ENCODE results near the gene PLXNA1. TPM values are rescaled to one million over a fixed set of nuclear protein-coding genes. Genes with fewer than 3 reads are reported as not detected.

Gene PLXNA1
- total and polyA plus RNA-seq, 2 of the 8 experiments (the other 6 are each of a cell fraction or from before 2014, with no cell fraction given), result 47.5 to 54.9 TPM

DNA sequence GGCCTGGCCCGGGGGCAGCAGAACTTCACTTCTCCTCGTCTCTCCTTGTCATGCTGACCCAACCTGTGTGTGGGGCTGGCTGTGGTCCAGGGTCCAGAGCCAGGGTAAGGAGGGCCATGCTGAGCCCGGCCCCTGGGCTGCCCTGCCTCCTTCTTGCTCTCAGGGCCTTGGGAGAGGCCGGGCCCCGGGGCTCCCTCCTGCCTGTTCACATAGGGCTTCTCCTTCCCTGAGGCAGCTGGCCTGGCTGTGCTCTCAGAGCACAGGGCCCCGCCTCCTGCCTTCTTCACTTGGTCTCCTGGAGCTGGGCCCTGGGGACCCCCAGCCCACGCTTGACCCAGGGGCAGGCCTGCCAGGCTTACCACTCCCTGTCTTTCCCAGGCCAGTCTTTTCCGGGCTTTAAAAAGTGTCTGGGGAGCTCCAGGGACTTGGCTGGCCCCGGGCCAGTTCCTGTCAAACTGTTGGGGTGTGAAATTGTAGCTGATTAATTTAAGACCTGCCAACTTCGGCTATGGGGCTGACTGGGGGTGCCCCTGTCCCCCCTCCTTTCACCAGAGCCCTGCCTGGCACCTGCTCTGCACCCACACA, 11.8 kb downstream of the PLXNA1 start:
- H4K8ac ChIP-seq (ENCODE audit: extremely low read depth, insufficient read depth, low read length), result no peak overlapping the region; the same call in 1 of the 2 replicates
- no peak overlapping the region for H3K14ac ChIP-seq (ENCODE audit: insufficient read length)
- H3K36me3 ChIP-seq (ENCODE audit: control insufficient read depth in 2 of 4, insufficient read depth in 4 of 4, low read length in 3 of 4), result peaks cover 0 to 10% (median 4%) of the 10 kb centered on the region in 4 experiments; a peak in 5 of 8 replicates
- no peak overlapping the region for H3K9ac ChIP-seq (replicated peaks in 1 of 4; ENCODE audit: extremely low read depth in 1 of 4, low read depth in 3 of 4, low read length in 3 of 4)
- no peak overlapping the region for H3K56ac ChIP-seq (replicated peaks; ENCODE audit: insufficient read length, low read depth, low read length)
- H2BK12ac ChIP-seq (ENCODE audit: low read depth, low read length), result no peak overlapping the region
- H3K4me2 ChIP-seq (ENCODE audit: insufficient read depth in 1 of 2, low read depth in 2 of 2, low read length in 2 of 2), result no peak overlapping the region
- no peak overlapping the region for H3K4ac ChIP-seq (replicated peaks; ENCODE audit: insufficient read length, low read depth, low read length)
- peaks cover 39% of the 10 kb centered on the region for H3K79me1 ChIP-seq (ENCODE audit: low read depth, low read length)
- no peaks in the 10 kb centered on the region for H3K9me3 ChIP-seq (ENCODE audit: insufficient read depth in 2 of 2, low read depth in 1 of 2, low read length in 1 of 2)
- no peaks in the 10 kb centered on the region for H3K23me2 ChIP-seq (ENCODE audit: low read depth, low read length)
- WGBS, 2 experiments (ENCODE audit: extremely low coverage in 1 of 2, insufficient coverage in 1 of 2, insufficient read length in 1 of 2, insufficient replicate concordance in 2 of 2, low coverage in 1 of 2, low lambda C conversion rate in 2 of 2, missing lambda C conversion rate in 1 of 2), result 87% methylated on average over 7 of the region's 10 CpGs; no CpG with 5 or more reads in 1 of the 2 experiments
- FAIRE-seq (no peak), DNase-seq (ENCODE audit: low read depth in 1 of 2, low spot score in 2 of 2) (no peak)
- no peak overlapping the region for H2BK5ac ChIP-seq (ENCODE audit: low read depth, low read length)
- TF ChIP-seq BACH1 (IDR thresholded peaks at IDR 0.05; ENCODE audit: low read length) (no peak), EP300 (IDR thresholded peaks at IDR 0.05; ENCODE audit: borderline replicate concordance in 1 of 2, low read depth in 2 of 2, low read length in 2 of 2) (no peak), HDAC6 (IDR thresholded peaks at IDR 0.05; ENCODE audit: low read depth, low read length) (no peak), ASH2L (IDR thresholded peaks at IDR 0.05; ENCODE audit: low read length) (no peak), KDM1A (IDR thresholded peaks at IDR 0.05; ENCODE audit: borderline replicate concordance, low read length) (no peak), NRF1 (IDR thresholded peaks at IDR 0.05; ENCODE audit: low read depth, low read length) (no peak), POLR2A (IDR thresholded peaks at IDR 0.05; ENCODE audit: control extremely low read depth in 1 of 2, low read depth in 2 of 2, low read length in 2 of 2) (no peak), SUZ12 (IDR thresholded peaks at IDR 0.05; ENCODE audit: low read length) (no peak)
- H2BK120ac ChIP-seq (replicated peaks; ENCODE audit: low read depth, low read length), result no peak overlapping the region
- POLR2A ChIA-PET (ENCODE audit: partially characterized antibody), result interaction anchor here (1.6 kb wide), 1 partner anchor 13 kb away, joined by 4 read pairs; no protein-coding TSS in a partner anchor
- no peak overlapping the region for H2BK15ac ChIP-seq (ENCODE audit: low read length)
- no peak overlapping the region for H4K91ac ChIP-seq (replicated peaks; ENCODE audit: insufficient read length, low read length)
- H3K18ac ChIP-seq (ENCODE audit: extremely low read depth, low read length), result no peak overlapping the region
- peaks cover 22 to 58% of the 10 kb centered on the region in 2 experiments for H4K20me1 ChIP-seq (replicated peaks in 1 of 2; ENCODE audit: control insufficient read depth in 1 of 2, insufficient read depth in 2 of 2, low read length in 2 of 2)
- H3K4me3 ChIP-seq (ENCODE audit: extremely low read depth in 1 of 4, insufficient read depth in 2 of 4, low read depth in 3 of 4, low read length in 4 of 4), result no peak overlapping the region
- no peak overlapping the region for H4K5ac ChIP-seq (ENCODE audit: insufficient read length, low read depth, low read length)
- H3K23ac ChIP-seq (ENCODE audit: insufficient read length), result no peak overlapping the region
- no peak overlapping the region; the same call in 1 of the 2 replicates for H3K27ac ChIP-seq (ENCODE audit: low read depth, low read length)
- H3K4me1 ChIP-seq (replicated peaks in 1 of 4; ENCODE audit: control insufficient read depth in 3 of 4, insufficient read depth in 4 of 4, low read length in 3 of 4), result peaks cover 0 to 4% (median 0%) of the 10 kb centered on the region in 4 experiments; a peak in 1 of 7 replicates
- CTCF ChIA-PET (ENCODE audit: partially characterized antibody), result interaction anchor here (0.9 to 4.2 kb wide), 11 partner anchors 9 to 461 kb away, joined by 3 to 14 read pairs (median 5); partner anchors contain the start of gene PLXNA1
- H3K79me2 ChIP-seq (ENCODE audit: control insufficient read depth in 1 of 2, insufficient read depth in 2 of 2, low read length in 2 of 2), result peaks cover 0 to 61% of the 10 kb centered on the region in 2 experiments; a peak in 2 of 4 replicates
- H2BK20ac ChIP-seq (ENCODE audit: low read length), result no peak overlapping the region
- no peak overlapping the region for H2AK5ac ChIP-seq (ENCODE audit: low read depth, low read length)
- H2AFZ ChIP-seq (ENCODE audit: low read length), result no peak overlapping the region
- no peaks in the 10 kb centered on the region for H3K27me3 ChIP-seq (replicated peaks in 1 of 4; ENCODE audit: control insufficient read depth in 3 of 4, extremely low read depth in 1 of 4, insufficient read depth in 3 of 4, low read length in 3 of 4)

Measured in H1 (cell line).